HEK293 (cell line): ENCODE data around the gene MCM10.

Experiments used
- AEBP2 ChIP-seq: fragments of 450-650 bp; formaldehyde crosslinking; IDR thresholded peaks from 2 replicates; pipeline ENCODE4 v1.5.1; 2016; ENCODE audit warnings: missing biosample characterization, missing genetic modification characterization, borderline replicate concordance
- BCL11B ChIP-seq: fragments of 450-650 bp; formaldehyde crosslinking; IDR thresholded peaks from 2 replicates; pipeline ENCODE4 v1.5.1; 2016; ENCODE audit warnings: low read depth, missing biosample characterization, missing genetic modification characterization
- EGR2 ChIP-seq: fragments of 450-650 bp; formaldehyde crosslinking; IDR thresholded peaks from 2 replicates; pipeline ENCODE4 v1.5.1; 2016; ENCODE audit warnings: low read depth, missing biosample characterization, missing genetic modification characterization
- HOXD13 ChIP-seq: sonication (generic); formaldehyde crosslinking; IDR thresholded peaks from 2 replicates; pipeline ENCODE4 v1.8.0; 2022; ENCODE audit warnings: missing genetic modification reagents, borderline replicate concordance
- KLF9 ChIP-seq: fragments of 450-650 bp; formaldehyde crosslinking; IDR thresholded peaks from 2 replicates; pipeline ENCODE4 v1.5.1; 2016; ENCODE audit warnings: missing biosample characterization, missing genetic modification characterization, low read depth
- MYNN ChIP-seq: fragments of 450-650 bp; formaldehyde crosslinking; IDR thresholded peaks from 2 replicates; pipeline ENCODE4 v1.5.1; 2016; ENCODE audit warnings: missing biosample characterization, missing genetic modification characterization, borderline replicate concordance
- SALL2 ChIP-seq: fragments of 450-650 bp; formaldehyde crosslinking; IDR thresholded peaks from 2 replicates; pipeline ENCODE4 v1.5.0; 2017; ENCODE audit warnings: missing biosample characterization, mild to moderate bottlenecking, missing genetic modification characterization, borderline replicate concordance
- ZBTB20 ChIP-seq: fragments of 450-650 bp; formaldehyde crosslinking; IDR thresholded peaks from 2 replicates; pipeline ENCODE4 v1.5.1; 2016; ENCODE audit warnings: missing biosample characterization, missing genetic modification characterization
- ZBTB48 ChIP-seq: fragments of 450-650 bp; formaldehyde crosslinking; IDR thresholded peaks from 2 replicates; pipeline ENCODE4 v1.5.1; 2016; ENCODE audit warnings: missing biosample characterization, missing genetic modification characterization
- ZNF112 ChIP-seq: fragments of 450-650 bp; formaldehyde crosslinking; IDR thresholded peaks from 2 replicates; pipeline ENCODE4 v1.5.0; 2017; ENCODE audit warnings: missing biosample characterization, missing genetic modification characterization
- ZNF133 ChIP-seq: fragments of 450-650 bp; formaldehyde crosslinking; IDR thresholded peaks from 2 replicates; pipeline ENCODE4 v1.5.1; 2016; ENCODE audit warnings: missing biosample characterization, missing genetic modification characterization
- ZNF169 ChIP-seq: fragments of 450-650 bp; formaldehyde crosslinking; IDR thresholded peaks from 2 replicates; pipeline ENCODE4 v1.5.1; 2016; ENCODE audit warnings: missing biosample characterization, missing genetic modification characterization
- ZNF223 ChIP-seq: fragments of 450-650 bp; formaldehyde crosslinking; IDR thresholded peaks from 2 replicates; pipeline ENCODE4 v1.5.1; 2016; ENCODE audit warnings: missing biosample characterization, missing genetic modification characterization
- ZNF23 ChIP-seq: fragments of 450-650 bp; formaldehyde crosslinking; IDR thresholded peaks from 2 replicates; pipeline ENCODE4 v1.5.1; 2016; ENCODE audit warnings: missing biosample characterization, missing genetic modification characterization, borderline replicate concordance
- ZNF24 ChIP-seq: fragments of 450-650 bp; formaldehyde crosslinking; IDR thresholded peaks from 2 replicates; pipeline ENCODE4 v1.5.1; 2016; ENCODE audit warnings: missing biosample characterization, missing genetic modification characterization
- ZNF274 ChIP-seq, 2 experiments: fragments of 200-500 bp in 1 of 2; fragments of 450-650 bp in 1 of 2; sonication (Bioruptor generic) in 1 of 2; formaldehyde crosslinking in 1 of 2; IDR thresholded peaks; 2 replicates each; pipeline versions ENCODE4 v1.5.1 to v1.6.1; 2014 to 2016; ENCODE audit warnings: borderline replicate concordance in 1 of 2, inconsistent platforms in 1 of 2, low read length in 1 of 2, missing biosample characterization in 1 of 2, missing genetic modification characterization in 1 of 2
- ZNF354C ChIP-seq: fragments of 450-650 bp; formaldehyde crosslinking; IDR thresholded peaks from 2 replicates; pipeline ENCODE4 v1.5.1; 2016; ENCODE audit warnings: missing biosample characterization, missing genetic modification characterization, low read depth, borderline replicate concordance
- ZNF404 ChIP-seq: fragments of 450-650 bp; formaldehyde crosslinking; IDR thresholded peaks from 2 replicates; pipeline ENCODE4 v1.5.1; 2017; ENCODE audit warnings: missing biosample characterization, missing genetic modification characterization
- ZNF501 ChIP-seq: fragments of 450-650 bp; formaldehyde crosslinking; IDR thresholded peaks from 2 replicates; pipeline ENCODE4 v1.5.1; 2016; ENCODE audit warnings: missing biosample characterization, missing genetic modification characterization
- ZNF510 ChIP-seq: fragments of 450-650 bp; formaldehyde crosslinking; IDR thresholded peaks from 2 replicates; pipeline ENCODE4 v1.5.1; 2018; ENCODE audit warnings: mild to moderate bottlenecking, missing genetic modification characterization, missing biosample characterization; ENCODE audit not compliant: insufficient replicate concordance
- ZNF529 ChIP-seq: fragments of 450-650 bp; formaldehyde crosslinking; IDR thresholded peaks from 2 replicates; pipeline ENCODE4 v1.5.1; 2017; ENCODE audit warnings: missing genetic modification characterization, missing biosample characterization; ENCODE audit not compliant: insufficient replicate concordance
- ZNF530 ChIP-seq: fragments of 450-650 bp; formaldehyde crosslinking; IDR thresholded peaks from 2 replicates; pipeline ENCODE4 v1.5.1; 2016; ENCODE audit warnings: low read depth, missing biosample characterization, missing genetic modification characterization
- ZNF555 ChIP-seq: fragments of 450-650 bp; formaldehyde crosslinking; conservative IDR thresholded peaks from 2 replicates; pipeline ENCODE4 v1.5.1; 2017; ENCODE audit warnings: missing biosample characterization, mild to moderate bottlenecking, missing genetic modification characterization, inconsistent platforms
- ZNF561 ChIP-seq: fragments of 450-650 bp; IDR thresholded peaks from 2 replicates; pipeline ENCODE4 v1.5.1; 2018; ENCODE audit warnings: missing biosample characterization, missing genetic modification characterization, borderline replicate concordance
- ZNF639 ChIP-seq: fragments of 450-650 bp; formaldehyde crosslinking; IDR thresholded peaks from 2 replicates; pipeline ENCODE4 v1.5.1; 2016; ENCODE audit warnings: missing biosample characterization, missing genetic modification characterization
- ZNF677 ChIP-seq: fragments of 450-650 bp; IDR thresholded peaks from 2 replicates; pipeline ENCODE4 v1.5.0; 2018; ENCODE audit warnings: missing biosample characterization, mild to moderate bottlenecking, missing genetic modification characterization, moderate library complexity
- ZSCAN30 ChIP-seq: fragments of 450-650 bp; IDR thresholded peaks from 2 replicates; pipeline ENCODE4 v1.5.1; 2018; ENCODE audit warnings: missing biosample characterization, mild to moderate bottlenecking, missing genetic modification characterization, moderate library complexity
- TF ChIP-seq, protein P1 (sequence below): fragments of 450-650 bp; formaldehyde crosslinking; IDR thresholded peaks from 2 replicates; pipeline ENCODE4 v1.5.1; 2016; ENCODE audit warnings: missing biosample characterization, missing genetic modification characterization
- TF ChIP-seq, protein P2 (sequence below): fragments of 450-650 bp; formaldehyde crosslinking; IDR thresholded peaks from 2 replicates; pipeline ENCODE4 v1.5.1; 2016; ENCODE audit warnings: missing biosample characterization, missing genetic modification characterization
- TF ChIP-seq, protein P3 (sequence below): fragments of 450-650 bp; formaldehyde crosslinking; IDR thresholded peaks from 2 replicates; pipeline ENCODE4 v1.5.1; 2016; ENCODE audit warnings: missing biosample characterization, missing genetic modification characterization
- TF ChIP-seq, protein P4 (sequence below): fragments of 450-650 bp; formaldehyde crosslinking; IDR thresholded peaks from 2 replicates; pipeline ENCODE4; 2016; ENCODE audit warnings: missing biosample characterization, missing genetic modification characterization

The MCM10 gene

DNA sequence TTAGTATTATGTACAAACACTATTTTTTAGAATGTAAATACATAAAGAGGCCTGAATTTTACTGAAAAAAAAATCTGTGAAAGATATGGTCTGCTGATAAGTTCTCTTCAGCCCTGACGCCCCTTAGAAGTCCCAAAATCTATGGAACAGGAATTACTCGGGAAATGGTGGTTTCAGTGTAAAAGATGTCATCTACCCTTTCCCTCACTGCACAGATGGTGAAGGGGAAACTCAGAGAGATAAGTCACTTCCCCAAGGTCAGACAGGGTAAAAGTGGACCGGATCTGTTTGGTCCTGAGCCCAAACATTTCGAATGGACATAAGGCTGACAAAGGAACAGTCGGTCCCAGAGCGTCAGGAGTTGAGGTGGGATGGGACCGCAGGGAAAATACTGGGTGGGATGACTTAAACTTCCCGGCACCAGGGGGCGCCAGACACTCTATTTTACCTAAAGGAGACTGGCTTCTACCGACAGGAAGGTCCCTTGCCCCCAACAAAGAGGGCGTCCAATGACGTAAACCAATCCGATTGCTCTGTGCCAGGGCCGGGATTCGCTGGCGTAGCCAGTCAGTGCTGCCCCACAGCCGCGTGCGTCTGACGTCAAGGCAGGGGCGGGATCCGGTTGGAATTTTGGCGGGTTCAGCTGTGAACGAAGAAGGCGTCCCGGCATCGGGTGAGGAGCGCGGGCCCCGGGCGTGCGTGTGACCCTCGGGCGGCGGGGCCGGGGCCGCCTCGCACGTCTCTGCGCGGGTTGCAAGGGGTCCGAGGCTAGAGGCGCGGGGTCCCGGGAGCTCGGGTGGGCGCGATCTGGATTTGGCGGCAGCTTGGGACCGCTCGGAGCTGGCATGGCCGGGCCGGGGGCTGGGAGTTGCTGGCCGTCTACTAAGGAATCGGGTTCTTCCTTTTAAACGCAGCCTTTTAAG, at the start of gene MCM10 (continued):
- TF ChIP-seq ZNF169 (tag by site-specific recombination): no peak
- TF ChIP-seq KLF9 (tag by site-specific recombination): peak; percentile 55; the same call in 1 of the 2 replicates
- TF ChIP-seq ZNF510 (tag by site-specific recombination): no peak
- no peak for TF ChIP-seq HOXD13 (CRISPR knock-in tag)
- TF ChIP-seq, protein P1, sequence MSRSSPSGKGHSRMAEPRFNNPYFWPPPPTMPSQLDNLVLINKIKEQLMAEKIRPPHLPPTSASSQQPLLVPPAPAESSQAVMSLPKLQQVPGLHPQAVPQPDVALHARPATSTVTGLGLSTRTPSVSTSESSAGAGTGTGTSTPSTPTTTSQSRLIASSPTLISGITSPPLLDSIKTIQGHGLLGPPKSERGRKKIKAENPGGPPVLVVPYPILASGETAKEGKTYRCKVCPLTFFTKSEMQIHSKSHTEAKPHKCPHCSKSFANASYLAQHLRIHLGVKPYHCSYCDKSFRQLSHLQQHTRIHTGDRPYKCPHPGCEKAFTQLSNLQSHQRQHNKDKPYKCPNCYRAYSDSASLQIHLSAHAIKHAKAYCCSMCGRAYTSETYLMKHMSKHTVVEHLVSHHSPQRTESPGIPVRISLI (tag by site-specific recombination): no peak
- TF ChIP-seq ZBTB20 (tag by site-specific recombination): peak; percentile 89
- no peak for TF ChIP-seq ZNF555 (tag by site-specific recombination)
- peak; percentile 68 for TF ChIP-seq ZSCAN30 (tag by site-specific recombination)
- TF ChIP-seq ZNF677 (tag by site-specific recombination): no peak
- no peak for TF ChIP-seq ZNF23 (tag by site-specific recombination)
- TF ChIP-seq ZNF639 (tag by site-specific recombination): peak; percentile 64; the same call in 1 of the 2 replicates
- TF ChIP-seq BCL11B (tag by site-specific recombination): no peak
- no peak for TF ChIP-seq SALL2 (tag by site-specific recombination)
- TF ChIP-seq MYNN: no peak
- TF ChIP-seq ZNF501 (tag by site-specific recombination): peak; percentile 14; the same call in 1 of the 2 replicates
- no peak for TF ChIP-seq ZNF529
- TF ChIP-seq, protein P2, sequence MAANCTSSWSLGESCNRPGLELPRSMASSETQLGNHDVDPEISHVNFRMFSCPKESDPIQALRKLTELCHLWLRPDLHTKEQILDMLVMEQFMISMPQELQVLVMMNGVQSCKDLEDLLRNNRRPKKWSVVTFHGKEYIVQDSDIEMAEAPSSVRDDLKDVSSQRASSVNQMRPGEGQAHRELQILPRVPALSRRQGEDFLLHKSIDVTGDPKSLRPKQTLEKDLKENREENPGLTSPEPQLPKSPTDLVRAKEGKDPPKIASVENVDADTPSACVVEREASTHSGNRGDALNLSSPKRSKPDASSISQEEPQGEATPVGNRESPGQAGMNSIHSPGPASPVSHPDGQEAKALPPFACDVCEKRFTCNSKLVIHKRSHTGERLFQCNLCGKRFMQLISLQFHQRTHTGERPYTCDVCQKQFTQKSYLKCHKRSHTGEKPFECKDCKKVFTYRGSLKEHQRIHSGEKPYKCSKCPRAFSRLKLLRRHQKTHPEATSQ (tag by site-specific recombination): no peak
- TF ChIP-seq ZNF530 (tag by site-specific recombination): no peak
- TF ChIP-seq, protein P3, sequence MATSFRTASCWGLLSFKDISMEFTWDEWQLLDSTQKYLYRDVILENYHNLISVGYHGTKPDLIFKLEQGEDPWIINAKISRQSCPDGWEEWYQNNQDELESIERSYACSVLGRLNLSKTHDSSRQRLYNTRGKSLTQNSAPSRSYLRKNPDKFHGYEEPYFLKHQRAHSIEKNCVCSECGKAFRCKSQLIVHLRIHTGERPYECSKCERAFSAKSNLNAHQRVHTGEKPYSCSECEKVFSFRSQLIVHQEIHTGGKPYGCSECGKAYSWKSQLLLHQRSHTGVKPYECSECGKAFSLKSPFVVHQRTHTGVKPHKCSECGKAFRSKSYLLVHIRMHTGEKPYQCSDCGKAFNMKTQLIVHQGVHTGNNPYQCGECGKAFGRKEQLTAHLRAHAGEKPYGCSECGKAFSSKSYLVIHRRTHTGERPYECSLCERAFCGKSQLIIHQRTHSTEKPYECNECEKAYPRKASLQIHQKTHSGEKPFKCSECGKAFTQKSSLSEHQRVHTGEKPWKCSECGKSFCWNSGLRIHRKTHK (tag by site-specific recombination): no peak
- TF ChIP-seq EGR2 (tag by site-specific recombination): peak; percentile 25; the same call in 1 of the 2 replicates
- TF ChIP-seq ZNF354C (tag by site-specific recombination): no peak
- no peak for TF ChIP-seq ZNF112 (tag by site-specific recombination)
- TF ChIP-seq, protein P4, sequence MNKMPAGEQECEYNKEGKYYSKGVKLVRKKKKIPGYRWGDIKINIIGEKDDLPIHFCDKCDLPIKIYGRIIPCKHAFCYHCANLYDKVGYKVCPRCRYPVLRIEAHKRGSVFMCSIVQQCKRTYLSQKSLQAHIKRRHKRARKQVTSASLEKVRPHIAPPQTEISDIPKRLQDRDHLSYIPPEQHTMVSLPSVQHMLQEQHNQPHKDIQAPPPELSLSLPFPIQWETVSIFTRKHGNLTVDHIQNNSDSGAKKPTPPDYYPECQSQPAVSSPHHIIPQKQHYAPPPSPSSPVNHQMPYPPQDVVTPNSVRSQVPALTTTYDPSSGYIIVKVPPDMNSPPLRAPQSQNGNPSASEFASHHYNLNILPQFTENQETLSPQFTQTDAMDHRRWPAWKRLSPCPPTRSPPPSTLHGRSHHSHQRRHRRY: no peak
- TF ChIP-seq ZNF404: no peak
- peak; percentile 81 for TF ChIP-seq ZBTB48 (tag by site-specific recombination)
- no peak; the same call in 1 of the 2 replicates for TF ChIP-seq ZNF561 (tag by site-specific recombination)
- TF ChIP-seq ZNF24 (tag by site-specific recombination): no peak
- no peak for TF ChIP-seq ZNF274 (IDR thresholded peaks at IDR 0.05; ENCODE audit: low read length)
- TF ChIP-seq ZNF274 (tag by site-specific recombination; IDR thresholded peaks at IDR 0.05; ENCODE audit: borderline replicate concordance): no peak
- no peak for TF ChIP-seq AEBP2 (tag by site-specific recombination)
- TF ChIP-seq ZNF223 (tag by site-specific recombination): no peak
- TF ChIP-seq ZNF133 (tag by site-specific recombination): no peak
